Liver (tissue), 3 donors: ENCODE data around the gene MDH1B.
"Not testable (repeated sequence)": the region's sequence is repeated elsewhere in the genome, so short reads cannot be mapped to it uniquely, and the experiment has no call there.

Experiments
- EGR1 ChIP-seq, 2 donors: IDR thresholded peaks; 2 replicates each; pipeline ENCODE4 v1.6.1; 2016 to 2018; ENCODE audit warnings: antibody characterized with exemption in 2 of 2, low read depth in 2 of 2
- GABPA ChIP-seq, 2 donors: IDR thresholded peaks in 1 of 2; conservative IDR thresholded peaks in 1 of 2; 2 replicates each; pipeline ENCODE4 v1.6.1; 2016; ENCODE audit warnings: antibody characterized with exemption in 2 of 2, mild to moderate bottlenecking in 1 of 2, moderate library complexity in 1 of 2
- JUND ChIP-seq, 2 donors: IDR thresholded peaks; 2 replicates each; pipeline ENCODE4 v1.6.1; 2016; ENCODE audit warnings: antibody characterized with exemption in 2 of 2
- RAD21 ChIP-seq, 2 donors: IDR thresholded peaks; 2 replicates each; pipeline ENCODE4 v1.6.1; 2016; ENCODE audit warnings: antibody characterized with exemption in 2 of 2, mild to moderate bottlenecking in 2 of 2
- RXRA ChIP-seq, 2 donors: IDR thresholded peaks; 2 replicates each; pipeline ENCODE4 v1.6.1; 2017 to 2018; ENCODE audit warnings: antibody characterized with exemption in 2 of 2, mild to moderate bottlenecking in 1 of 2
- SP1 ChIP-seq: IDR thresholded peaks from 2 replicates; pipeline ENCODE4 v1.6.1; 2018; ENCODE audit warnings: antibody characterized with exemption, mild to moderate bottlenecking
- TAF1 ChIP-seq: conservative IDR thresholded peaks from 2 replicates; pipeline ENCODE4 v1.6.1; 2016; ENCODE audit warnings: antibody characterized with exemption, mild to moderate bottlenecking
- YY1 ChIP-seq: IDR thresholded peaks from 2 replicates; pipeline ENCODE4 v1.6.1; 2016; ENCODE audit warnings: antibody characterized with exemption, mild to moderate bottlenecking
- ZBTB33 ChIP-seq: IDR thresholded peaks from 2 replicates; pipeline ENCODE4 v1.6.1; 2016; ENCODE audit warnings: antibody characterized with exemption
- TF ChIP-seq, protein P1 (sequence below): fragments of 150-350 bp; IDR thresholded peaks from 2 replicates; pipeline ENCODE4 v1.5.1; 2017; ENCODE audit warnings: improper control_type of control experiment, low read depth, low read length; ENCODE audit not compliant: missing input control
- TF ChIP-seq, protein P2 (sequence below): IDR thresholded peaks from 2 replicates; pipeline ENCODE4 v1.6.1; 2016; ENCODE audit warnings: antibody characterized with exemption, mild to moderate bottlenecking
- TF ChIP-seq, protein P3 (sequence below): IDR thresholded peaks from 2 replicates; pipeline ENCODE4 v1.6.1; 2016; ENCODE audit warnings: antibody characterized with exemption
- donor health status: healthy.
- donor health status: healthy.

DNA sequence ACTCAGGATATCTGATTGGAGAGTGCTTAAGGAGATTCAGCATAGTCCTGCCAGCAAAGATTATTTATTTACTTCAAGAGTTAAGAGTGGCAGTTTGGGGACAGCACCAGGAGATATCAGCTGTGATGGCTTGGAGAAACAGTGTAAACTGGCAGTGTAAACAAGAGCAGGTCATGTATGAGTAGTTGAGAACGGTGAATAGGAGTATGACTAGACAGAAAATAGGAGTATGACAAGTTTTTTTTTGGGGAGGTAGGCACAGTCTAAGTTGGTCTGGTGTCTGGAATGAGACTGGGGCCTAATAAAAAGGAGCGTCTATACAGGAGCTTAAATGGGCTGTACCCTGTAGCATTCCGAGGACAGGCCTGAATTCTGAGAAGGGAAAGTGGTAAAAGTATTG is 42.5 kb upstream of the MDH1B start:
- TF ChIP-seq, protein P1, sequence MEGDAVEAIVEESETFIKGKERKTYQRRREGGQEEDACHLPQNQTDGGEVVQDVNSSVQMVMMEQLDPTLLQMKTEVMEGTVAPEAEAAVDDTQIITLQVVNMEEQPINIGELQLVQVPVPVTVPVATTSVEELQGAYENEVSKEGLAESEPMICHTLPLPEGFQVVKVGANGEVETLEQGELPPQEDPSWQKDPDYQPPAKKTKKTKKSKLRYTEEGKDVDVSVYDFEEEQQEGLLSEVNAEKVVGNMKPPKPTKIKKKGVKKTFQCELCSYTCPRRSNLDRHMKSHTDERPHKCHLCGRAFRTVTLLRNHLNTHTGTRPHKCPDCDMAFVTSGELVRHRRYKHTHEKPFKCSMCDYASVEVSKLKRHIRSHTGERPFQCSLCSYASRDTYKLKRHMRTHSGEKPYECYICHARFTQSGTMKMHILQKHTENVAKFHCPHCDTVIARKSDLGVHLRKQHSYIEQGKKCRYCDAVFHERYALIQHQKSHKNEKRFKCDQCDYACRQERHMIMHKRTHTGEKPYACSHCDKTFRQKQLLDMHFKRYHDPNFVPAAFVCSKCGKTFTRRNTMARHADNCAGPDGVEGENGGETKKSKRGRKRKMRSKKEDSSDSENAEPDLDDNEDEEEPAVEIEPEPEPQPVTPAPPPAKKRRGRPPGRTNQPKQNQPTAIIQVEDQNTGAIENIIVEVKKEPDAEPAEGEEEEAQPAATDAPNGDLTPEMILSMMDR, result not testable (repeated sequence)
- TF ChIP-seq, protein P2, sequence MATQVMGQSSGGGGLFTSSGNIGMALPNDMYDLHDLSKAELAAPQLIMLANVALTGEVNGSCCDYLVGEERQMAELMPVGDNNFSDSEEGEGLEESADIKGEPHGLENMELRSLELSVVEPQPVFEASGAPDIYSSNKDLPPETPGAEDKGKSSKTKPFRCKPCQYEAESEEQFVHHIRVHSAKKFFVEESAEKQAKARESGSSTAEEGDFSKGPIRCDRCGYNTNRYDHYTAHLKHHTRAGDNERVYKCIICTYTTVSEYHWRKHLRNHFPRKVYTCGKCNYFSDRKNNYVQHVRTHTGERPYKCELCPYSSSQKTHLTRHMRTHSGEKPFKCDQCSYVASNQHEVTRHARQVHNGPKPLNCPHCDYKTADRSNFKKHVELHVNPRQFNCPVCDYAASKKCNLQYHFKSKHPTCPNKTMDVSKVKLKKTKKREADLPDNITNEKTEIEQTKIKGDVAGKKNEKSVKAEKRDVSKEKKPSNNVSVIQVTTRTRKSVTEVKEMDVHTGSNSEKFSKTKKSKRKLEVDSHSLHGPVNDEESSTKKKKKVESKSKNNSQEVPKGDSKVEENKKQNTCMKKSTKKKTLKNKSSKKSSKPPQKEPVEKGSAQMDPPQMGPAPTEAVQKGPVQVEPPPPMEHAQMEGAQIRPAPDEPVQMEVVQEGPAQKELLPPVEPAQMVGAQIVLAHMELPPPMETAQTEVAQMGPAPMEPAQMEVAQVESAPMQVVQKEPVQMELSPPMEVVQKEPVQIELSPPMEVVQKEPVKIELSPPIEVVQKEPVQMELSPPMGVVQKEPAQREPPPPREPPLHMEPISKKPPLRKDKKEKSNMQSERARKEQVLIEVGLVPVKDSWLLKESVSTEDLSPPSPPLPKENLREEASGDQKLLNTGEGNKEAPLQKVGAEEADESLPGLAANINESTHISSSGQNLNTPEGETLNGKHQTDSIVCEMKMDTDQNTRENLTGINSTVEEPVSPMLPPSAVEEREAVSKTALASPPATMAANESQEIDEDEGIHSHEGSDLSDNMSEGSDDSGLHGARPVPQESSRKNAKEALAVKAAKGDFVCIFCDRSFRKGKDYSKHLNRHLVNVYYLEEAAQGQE, result not testable (repeated sequence)
- not testable (repeated sequence) for TF ChIP-seq SP1; RAD21 (IDR thresholded peaks at IDR 0.05); YY1; GABPA (IDR thresholded peaks at IDR 0.05 in 1 of 2, conservative IDR thresholded peaks at IDR 0.05 in 1 of 2); ZBTB33; JUND (IDR thresholded peaks at IDR 0.05); TAF1; EGR1 (IDR thresholded peaks at IDR 0.05; ENCODE audit: low read depth in 2 of 2); RXRA (IDR thresholded peaks at IDR 0.05)
- TF ChIP-seq, protein P3, sequence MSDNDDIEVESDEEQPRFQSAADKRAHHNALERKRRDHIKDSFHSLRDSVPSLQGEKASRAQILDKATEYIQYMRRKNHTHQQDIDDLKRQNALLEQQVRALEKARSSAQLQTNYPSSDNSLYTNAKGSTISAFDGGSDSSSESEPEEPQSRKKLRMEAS, result not testable (repeated sequence)
